HG02973 (cell line): ENCODE results near the gene DIAPH3.

Experiments used
- ATAC-seq: cut with Tn5 transposase; IDR thresholded peaks from one replicate; pipeline ENCODE4 v1.9.1; 2021; ENCODE audit warnings: moderate library complexity; ENCODE audit not compliant: unreplicated experiment

Gene DIAPH3

GRCh38 chr13:59963827-59964226 lies 199.9 kb downstream of the DIAPH3 start:
- no peak for ATAC-seq

GRCh38 chr13:59963383-59963782 lies 200.3 kb downstream of the DIAPH3 start:
- no peak for ATAC-seq

- ATAC-seq: no peak
Observed at GRCh38 chr13:59962343-59962742, 201.4 kb downstream of the DIAPH3 start.

- ATAC-seq: no peak
Observed at GRCh38 chr13:59960683-59961082, 203.0 kb downstream of the DIAPH3 start.

GRCh38 chr13:59957438-59957837 lies 206.3 kb downstream of the DIAPH3 start:
- ATAC-seq: no peak

GRCh38 chr13:59954601-59955000 lies 209.1 kb downstream of the DIAPH3 start:
- no peak for ATAC-seq

- ATAC-seq: no peak
Observed at GRCh38 chr13:59951011-59951410, 212.7 kb downstream of the DIAPH3 start.

GRCh38 chr13:59950266-59950665 lies 213.5 kb downstream of the DIAPH3 start:
- no peak for ATAC-seq

- no peak for ATAC-seq
Observed at GRCh38 chr13:59948686-59949085, 215.0 kb downstream of the DIAPH3 start.

- no peak for ATAC-seq
Observed at GRCh38 chr13:59946944-59947343, 216.8 kb downstream of the DIAPH3 start.

- no peak for ATAC-seq
Observed at GRCh38 chr13:59931621-59932020, 232.1 kb downstream of the DIAPH3 start.

GRCh38 chr13:59924256-59924655 lies 239.5 kb downstream of the DIAPH3 start:
- no peak for ATAC-seq

- no peak for ATAC-seq
Observed at GRCh38 chr13:59915252-59915651, 248.5 kb downstream of the DIAPH3 start.

GRCh38 chr13:59914556-59914955 lies 249.2 kb downstream of the DIAPH3 start:
- no peak for ATAC-seq

GRCh38 chr13:59906413-59907049 lies 257.2 kb downstream of the DIAPH3 start:
- no peak for ATAC-seq

- no peak for ATAC-seq
Observed at GRCh38 chr13:59901191-59901590, 262.5 kb downstream of the DIAPH3 start.

- no peak for ATAC-seq
Observed at GRCh38 chr13:59898066-59898465, 265.7 kb downstream of the DIAPH3 start.

GRCh38 chr13:59893266-59893665 lies 270.5 kb downstream of the DIAPH3 start:
- ATAC-seq: no peak

GRCh38 chr13:59891053-59891452 lies 272.7 kb downstream of the DIAPH3 start:
- no peak for ATAC-seq

GRCh38 chr13:59890054-59890453 lies 273.7 kb downstream of the DIAPH3 start:
- no peak for ATAC-seq

GRCh38 chr13:59888408-59888807 lies 275.3 kb downstream of the DIAPH3 start:
- no peak for ATAC-seq

GRCh38 chr13:59885076-59885475 lies 278.7 kb downstream of the DIAPH3 start:
- no peak for ATAC-seq

- no peak for ATAC-seq
Observed at GRCh38 chr13:59883885-59884284, 279.8 kb downstream of the DIAPH3 start.
